Panc1 (cell line): ENCODE measurements around the gene DSCAM. TPM values are rescaled to one million over a fixed set of nuclear protein-coding genes. Genes with fewer than 3 reads are reported as not detected.

Source experiments
- ATAC-seq: fragments of 200-7000 bp; cut with Tn5 transposase; 2 replicates; pipeline ENCODE4 v1.9.1; 2020; ENCODE audit warnings: mild to moderate bottlenecking, moderate library complexity
- BruUV-seq: library from RNA; stranded (reverse); fragments of 400-500 nt; replicated peaks from 2 replicates; lab custom pipeline; 2021; lab: Mats Ljungman, UMichigan
- CTCF ChIA-PET: fragments of 300-600 bp; sonication (Branson Sonifier 250); formaldehyde crosslinking; loops from one replicate; lab custom pipeline; 2022; ENCODE audit warnings: antibody characterized with exemption; lab: Charles Lee
- POLR2A ChIA-PET: fragments of 300-600 bp; sonication (Branson Sonifier 250); formaldehyde crosslinking; loops from one replicate; lab custom pipeline; 2022; ENCODE audit warnings: antibody characterized with exemption; lab: Charles Lee
- DNase-seq: peaks from one replicate; pipeline ENCODE4 v3.0.0-alpha.2; 2010; ENCODE audit warnings: low read depth, low spot score
- H3K27ac ChIP-seq: 2 replicates; pipeline ENCODE4 v1.5.1; 2011; ENCODE audit warnings: mild to moderate bottlenecking, low read length, inconsistent platforms
- H3K27me3 ChIP-seq: fragments of 200-500 bp; sonication (Bioruptor generic); 2 replicates; pipeline ENCODE4 v1.6.0; 2014; ENCODE audit warnings: low read length, inconsistent platforms; ENCODE audit not compliant: control insufficient read depth, insufficient read depth
- H3K36me3 ChIP-seq: fragments of 200-500 bp; sonication (Bioruptor generic); 2 replicates; pipeline ENCODE4 v1.5.1; 2014; ENCODE audit warnings: inconsistent platforms, mild to moderate bottlenecking, low read length, moderate library complexity; ENCODE audit not compliant: control insufficient read depth, insufficient read depth
- H3K4me1 ChIP-seq: 2 replicates; pipeline ENCODE4 v1.5.1; 2011; ENCODE audit warnings: inconsistent platforms, mild to moderate bottlenecking, low read length, moderate library complexity; ENCODE audit not compliant: control insufficient read depth, insufficient read depth
- H3K4me3 ChIP-seq, 2 experiments: 2 replicates each; pipeline ENCODE4 v1.5.1; 2011 to 2012; ENCODE audit warnings: low read depth in 2 of 2, low read length in 2 of 2, mild to moderate bottlenecking in 2 of 2, inconsistent platforms in 1 of 2, moderate library complexity in 1 of 2
- H3K9me3 ChIP-seq: fragments of 200-500 bp; sonication (Bioruptor generic); 2 replicates; pipeline ENCODE4 v1.5.1; 2014; ENCODE audit warnings: low read depth, mild to moderate bottlenecking, inconsistent platforms, low read length, moderate library complexity; ENCODE audit not compliant: control insufficient read depth, insufficient read depth
- POLR2AphosphoS5 ChIP-seq: IDR thresholded peaks from 2 replicates; pipeline ENCODE4 v1.6.1; 2012; ENCODE audit warnings: mild to moderate bottlenecking, low read depth, low read length, moderate library complexity
- SIN3A ChIP-seq: IDR thresholded peaks from 2 replicates; pipeline ENCODE4 v1.6.1; 2012; ENCODE audit warnings: low read depth, mild to moderate bottlenecking, low read length, moderate library complexity, borderline replicate concordance; ENCODE audit not compliant: insufficient read depth
- TCF7L2 ChIP-seq: IDR thresholded peaks from 2 replicates; pipeline ENCODE4 v1.6.1; 2011; ENCODE audit warnings: mild to moderate bottlenecking, low read depth, low read length, inconsistent platforms
- in situ Hi-C: cut with HindIII; loops from 2 replicates; pipeline ENCODE4 v1.10.0; 2016; ENCODE audit warnings: low sequenced_read_pairs, low pct_unique_long_range_greater_than_20kb
- intact Hi-C: fragments of 100-400 bp; cut with micrococcal nuclease; formaldehyde crosslinking; loops from one replicate; pipeline ENCODE4 v1.10.0; 2022; ENCODE audit not compliant: unreplicated experiment
- total RNA-seq: library from RNA; stranded (reverse); gene quantifications from one replicate; pipeline ENCODE4 v1.2.1, GENCODE V29; 2021; ENCODE audit not compliant: unreplicated experiment
- TF ChIP-seq, protein P1 (sequence below): fragments of 450-650 bp; IDR thresholded peaks from 2 replicates; pipeline ENCODE4 v1.5.1; 2017; ENCODE audit warnings: mild to moderate bottlenecking
- TF ChIP-seq, protein P2 (sequence below), 2 experiments: IDR thresholded peaks; 2 replicates each; pipeline ENCODE4 v1.6.1; 2011 to 2012; ENCODE audit warnings: low read depth in 2 of 2, control low read depth in 1 of 2, low read length in 1 of 2, mild to moderate bottlenecking in 1 of 2, moderate library complexity in 1 of 2; ENCODE audit not compliant: insufficient read depth in 1 of 2

Gene DSCAM
- total RNA-seq, 1 experiment from 2014 or later = not detected

DNA sequence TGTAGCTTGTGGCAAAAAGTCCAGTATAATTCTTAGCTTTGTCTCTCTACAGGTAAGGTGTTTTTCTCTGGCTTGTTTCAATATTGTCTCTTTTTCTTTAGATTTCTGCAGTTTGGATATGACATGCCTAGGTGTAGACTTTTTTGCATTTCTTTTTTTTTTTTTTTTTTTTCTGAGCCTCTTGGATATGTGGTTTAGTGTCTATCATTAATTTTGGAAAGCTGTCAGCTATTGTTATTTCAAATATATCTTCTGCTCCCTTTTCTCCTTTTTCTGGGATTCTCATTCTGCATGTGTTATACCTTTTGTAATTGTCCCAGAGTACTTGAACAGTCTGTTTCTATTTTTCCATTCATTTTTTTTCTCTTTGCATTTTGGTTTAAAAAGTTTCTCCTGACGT, 243.2 kb downstream of the DSCAM start:
- no peaks in the 10 kb centered on the region for H3K4me1 ChIP-seq
- TF ChIP-seq, protein P1, sequence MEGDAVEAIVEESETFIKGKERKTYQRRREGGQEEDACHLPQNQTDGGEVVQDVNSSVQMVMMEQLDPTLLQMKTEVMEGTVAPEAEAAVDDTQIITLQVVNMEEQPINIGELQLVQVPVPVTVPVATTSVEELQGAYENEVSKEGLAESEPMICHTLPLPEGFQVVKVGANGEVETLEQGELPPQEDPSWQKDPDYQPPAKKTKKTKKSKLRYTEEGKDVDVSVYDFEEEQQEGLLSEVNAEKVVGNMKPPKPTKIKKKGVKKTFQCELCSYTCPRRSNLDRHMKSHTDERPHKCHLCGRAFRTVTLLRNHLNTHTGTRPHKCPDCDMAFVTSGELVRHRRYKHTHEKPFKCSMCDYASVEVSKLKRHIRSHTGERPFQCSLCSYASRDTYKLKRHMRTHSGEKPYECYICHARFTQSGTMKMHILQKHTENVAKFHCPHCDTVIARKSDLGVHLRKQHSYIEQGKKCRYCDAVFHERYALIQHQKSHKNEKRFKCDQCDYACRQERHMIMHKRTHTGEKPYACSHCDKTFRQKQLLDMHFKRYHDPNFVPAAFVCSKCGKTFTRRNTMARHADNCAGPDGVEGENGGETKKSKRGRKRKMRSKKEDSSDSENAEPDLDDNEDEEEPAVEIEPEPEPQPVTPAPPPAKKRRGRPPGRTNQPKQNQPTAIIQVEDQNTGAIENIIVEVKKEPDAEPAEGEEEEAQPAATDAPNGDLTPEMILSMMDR = no peak
- TF ChIP-seq, protein P2, sequence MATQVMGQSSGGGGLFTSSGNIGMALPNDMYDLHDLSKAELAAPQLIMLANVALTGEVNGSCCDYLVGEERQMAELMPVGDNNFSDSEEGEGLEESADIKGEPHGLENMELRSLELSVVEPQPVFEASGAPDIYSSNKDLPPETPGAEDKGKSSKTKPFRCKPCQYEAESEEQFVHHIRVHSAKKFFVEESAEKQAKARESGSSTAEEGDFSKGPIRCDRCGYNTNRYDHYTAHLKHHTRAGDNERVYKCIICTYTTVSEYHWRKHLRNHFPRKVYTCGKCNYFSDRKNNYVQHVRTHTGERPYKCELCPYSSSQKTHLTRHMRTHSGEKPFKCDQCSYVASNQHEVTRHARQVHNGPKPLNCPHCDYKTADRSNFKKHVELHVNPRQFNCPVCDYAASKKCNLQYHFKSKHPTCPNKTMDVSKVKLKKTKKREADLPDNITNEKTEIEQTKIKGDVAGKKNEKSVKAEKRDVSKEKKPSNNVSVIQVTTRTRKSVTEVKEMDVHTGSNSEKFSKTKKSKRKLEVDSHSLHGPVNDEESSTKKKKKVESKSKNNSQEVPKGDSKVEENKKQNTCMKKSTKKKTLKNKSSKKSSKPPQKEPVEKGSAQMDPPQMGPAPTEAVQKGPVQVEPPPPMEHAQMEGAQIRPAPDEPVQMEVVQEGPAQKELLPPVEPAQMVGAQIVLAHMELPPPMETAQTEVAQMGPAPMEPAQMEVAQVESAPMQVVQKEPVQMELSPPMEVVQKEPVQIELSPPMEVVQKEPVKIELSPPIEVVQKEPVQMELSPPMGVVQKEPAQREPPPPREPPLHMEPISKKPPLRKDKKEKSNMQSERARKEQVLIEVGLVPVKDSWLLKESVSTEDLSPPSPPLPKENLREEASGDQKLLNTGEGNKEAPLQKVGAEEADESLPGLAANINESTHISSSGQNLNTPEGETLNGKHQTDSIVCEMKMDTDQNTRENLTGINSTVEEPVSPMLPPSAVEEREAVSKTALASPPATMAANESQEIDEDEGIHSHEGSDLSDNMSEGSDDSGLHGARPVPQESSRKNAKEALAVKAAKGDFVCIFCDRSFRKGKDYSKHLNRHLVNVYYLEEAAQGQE (IDR thresholded peaks at IDR 0.05; ENCODE audit: insufficient read depth in 1 of 2, low read depth in 2 of 2, low read length in 1 of 2) = no peak
- TF ChIP-seq TCF7L2 (no peak), POLR2AphosphoS5 (no peak), SIN3A (no peak)
- ATAC-seq (no peak), DNase-seq (no peak)
- H3K27ac ChIP-seq = no peak overlapping the region
- no peaks in the 10 kb centered on the region for H3K9me3 ChIP-seq
- no peaks in the 10 kb centered on the region for H3K27me3 ChIP-seq
- no peak overlapping the region for H3K4me3 ChIP-seq
- in situ Hi-C loops = no loop called here
- H3K36me3 ChIP-seq = no peaks in the 10 kb centered on the region
- BruUV-seq = no TSS peak
- intact Hi-C loops = no loop called here
- ChIA-PET POLR2A (no interaction called here), CTCF (interaction anchor here (0.7 kb wide), 1 partner anchor 139 kb away, joined by 6 read pairs; no protein-coding TSS in a partner anchor)

DNA sequence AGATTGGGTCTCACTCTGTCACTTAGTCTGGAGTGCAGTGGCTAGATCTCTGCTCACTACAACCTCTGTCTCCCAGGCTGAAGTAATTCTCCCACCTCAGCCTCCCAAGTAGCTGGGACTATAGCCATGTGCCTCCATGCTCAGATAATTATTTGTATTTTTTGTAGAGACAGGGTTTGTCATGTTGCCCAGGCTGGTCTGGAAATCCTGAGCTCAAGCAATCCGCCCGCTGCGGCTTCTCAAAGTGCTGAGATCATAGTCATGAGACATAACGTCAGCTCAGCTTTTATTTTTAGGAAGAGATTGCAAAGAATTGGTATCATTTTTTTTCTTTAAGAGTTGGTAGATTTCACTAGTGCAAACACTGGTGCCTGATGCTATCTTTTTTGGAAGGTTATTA, 244.9 kb downstream of the DSCAM start:
- Histone ChIP-seq H3K27ac (no peak overlapping the region), H3K4me1 (no peaks in the 10 kb centered on the region), H3K9me3 (no peaks in the 10 kb centered on the region), H3K4me3 (no peak overlapping the region), H3K27me3 (no peaks in the 10 kb centered on the region), H3K36me3 (no peaks in the 10 kb centered on the region)
- in situ Hi-C loops = no loop called here
- BruUV-seq = no TSS peak
- ChIA-PET CTCF (no interaction called here), POLR2A (no interaction called here)
- TF ChIP-seq TCF7L2 = no peak
- TF ChIP-seq, protein P2 (IDR thresholded peaks at IDR 0.05; ENCODE audit: insufficient read depth in 1 of 2, low read depth in 2 of 2, low read length in 1 of 2) = no peak
- ATAC-seq (no peak), DNase-seq (no peak)
- intact Hi-C loops = no loop called here
